Mucosa of descending colon (tissue), 3 donors: ENCODE data around the gene GPR37L1. TPM values are rescaled to one million over a fixed set of nuclear protein-coding genes. Genes with fewer than 3 reads are reported as not detected.
"Not testable (repeated sequence)": the region's sequence is repeated elsewhere in the genome, so short reads cannot be mapped to it uniquely, and the experiment has no call there.

Source experiments
- ATAC-seq: fragments of 200-7000 bp; cut with Tn5 transposase; one replicate; pipeline ENCODE4 v1.9.1; 2020; ENCODE audit warnings: mild to moderate bottlenecking, moderate library complexity
- DNase-seq, 3 donors: peaks; one replicate each; pipeline ENCODE4 v3.0.0-alpha.2; 2020
- H3K36me3 ChIP-seq: fragments of 200-600 bp; one replicate; pipeline ENCODE4 v1.8.0; 2021; ENCODE audit warnings: low read depth, mild to moderate bottlenecking
- H3K4me1 ChIP-seq: fragments of 200-600 bp; one replicate; pipeline ENCODE4 v1.8.0; 2021; ENCODE audit warnings: low read depth, mild to moderate bottlenecking
- H3K4me3 ChIP-seq: fragments of 200-600 bp; one replicate; pipeline ENCODE4 v1.8.0; 2021; ENCODE audit warnings: mild to moderate bottlenecking
- H3K9me3 ChIP-seq: fragments of 200-600 bp; one replicate; pipeline ENCODE4 v1.8.0; 2021; ENCODE audit warnings: mild to moderate bottlenecking
- CTCF ChIP-seq: fragments of 200-600 bp; IDR thresholded peaks from one replicate; pipeline ENCODE4 v1.8.0; 2022; ENCODE audit warnings: antibody characterized with exemption, mild to moderate bottlenecking
- intact Hi-C, 2 donors: fragments of 100-400 bp; cut with DNase I in 1 of 2; cut with micrococcal nuclease in 1 of 2; formaldehyde crosslinking; loops; one replicate each; pipeline versions ENCODE4 v1.11.0 to v1.11.1; 2022; cut with DNase I, micrococcal nuclease
- total RNA-seq, 3 donors: library from RNA; stranded (reverse); fragmentation: NEBNext Ultra II Directional in 2 of 3; extraction: Animal tissue kit (Norgen Biotek cat#: 25700) in 2 of 3; gene quantifications; one replicate each; pipeline versions ENCODE4 v1.2.1 to v1.2.4, GENCODE V29; 2021 to 2023
- donor health status: DM: no; HTN: no; CAD: no; lungs with moderate emphysema.
- donor health status: DM: no; HTN: no; CAD: no.
- donor health status: DM: no; HTN: yes; CAD: no.

The GPR37L1 gene
- total RNA-seq, 3 donors from 2014 or later, result 2.4 to 3.5 (median 2.9) TPM

- ATAC-seq (peak; percentile 70), DNase-seq (peak; percentile 92 to 94 (median 93))
- peaks cover 52% of the 10 kb centered on the region for H3K4me1 ChIP-seq
- H3K9me3 ChIP-seq, result no peaks in the 10 kb centered on the region
- H3K36me3 ChIP-seq, result no peaks in the 10 kb centered on the region
- TF ChIP-seq CTCF, result no peak
- intact Hi-C loops, result no loop called here
- H3K4me3 ChIP-seq, result no peak overlapping the region
Measured at GRCh38 chr1:202105571-202106339, 17.0 kb upstream of the GPR37L1 start.

- TF ChIP-seq CTCF, result no peak
- ATAC-seq, result peak; percentile 70
- H3K9me3 ChIP-seq, result no peaks in the 10 kb centered on the region
- DNase-seq, result peak; percentile 87 to 92 (median 91)
- peaks cover 52% of the 10 kb centered on the region for H3K4me1 ChIP-seq
- H3K4me3 ChIP-seq, result no peak overlapping the region
- H3K36me3 ChIP-seq, result no peaks in the 10 kb centered on the region
- intact Hi-C loops, result no loop called here
Measured at GRCh38 chr1:202106340-202107254, 16.1 kb upstream of the GPR37L1 start.

GRCh38 chr1:202107321-202107761 lies 15.4 kb upstream of the GPR37L1 start:
- intact Hi-C loops, result no loop called here
- H3K4me1 ChIP-seq, result peaks cover 52% of the 10 kb centered on the region
- DNase-seq (peak; percentile 85 to 87 (median 87)), ATAC-seq (peak; percentile 39)
- no peak for TF ChIP-seq CTCF
- no peak overlapping the region for H3K4me3 ChIP-seq
- no peaks in the 10 kb centered on the region for H3K9me3 ChIP-seq
- no peaks in the 10 kb centered on the region for H3K36me3 ChIP-seq

GRCh38 chr1:202107801-202108731 lies 14.7 kb upstream of the GPR37L1 start:
- DNase-seq, result peak; percentile 83 to 91 (median 89)
- H3K9me3 ChIP-seq, result no peaks in the 10 kb centered on the region
- TF ChIP-seq CTCF, result no peak
- intact Hi-C loops, result no loop called here
- H3K36me3 ChIP-seq, result no peaks in the 10 kb centered on the region
- ATAC-seq, result peak; percentile 71
- peak overlapping the region; percentile 1 for H3K4me3 ChIP-seq
- H3K4me1 ChIP-seq, result peaks cover 52% of the 10 kb centered on the region

- no peaks in the 10 kb centered on the region for H3K36me3 ChIP-seq
- no peak overlapping the region for H3K4me3 ChIP-seq
- DNase-seq (no peak), ATAC-seq (no peak)
- no peaks in the 10 kb centered on the region for H3K9me3 ChIP-seq
- TF ChIP-seq CTCF, result no peak
- peaks cover 34% of the 10 kb centered on the region for H3K4me1 ChIP-seq
- intact Hi-C loops, result loop anchor here in 1 of 2 donors (10.0 kb wide), 1 partner anchor 106 kb away; no protein-coding TSS in a partner anchor
Measured at GRCh38 chr1:202110977-202111376, 11.7 kb upstream of the GPR37L1 start.

GRCh38 chr1:202111589-202111988 lies 11.1 kb upstream of the GPR37L1 start:
- ATAC-seq, DNase-seq, H3K4me3 ChIP-seq, H3K9me3 ChIP-seq, H3K36me3 ChIP-seq: not testable (repeated sequence)
- peaks cover 31% of the 10 kb centered on the region for H3K4me1 ChIP-seq
- intact Hi-C loops, result loop anchor here in 1 of 2 donors (10.0 kb wide), 1 partner anchor 107 kb away; no protein-coding TSS in a partner anchor
